KOPT-K1 (cell line): ENCODE data around the gene CENPK.
"Not testable (repeated sequence)": the region's sequence is repeated elsewhere in the genome, so short reads cannot be mapped to it uniquely, and the experiment has no call there.

Experiments used
- H3K27ac ChIP-seq: fragments of 200-600 bp; sonication (generic); 2 replicates; pipeline ENCODE4 v1.5.1; 2016; ENCODE audit warnings: antibody characterized with exemption, mild to moderate bottlenecking, low read depth, low read length; ENCODE audit not compliant: poor library complexity, severe bottlenecking
- H3K36me3 ChIP-seq: fragments of 200-600 bp; sonication (generic); 2 replicates; pipeline ENCODE4 v1.5.1; 2017; ENCODE audit warnings: antibody characterized with exemption, mild to moderate bottlenecking, low read length, moderate library complexity; ENCODE audit not compliant: insufficient read depth
- H3K9me3 ChIP-seq: fragments of 200-600 bp; sonication (generic); 2 replicates; pipeline ENCODE4 v1.5.1; 2017; ENCODE audit warnings: antibody characterized with exemption, low read length, mild to moderate bottlenecking; ENCODE audit not compliant: insufficient read depth, poor library complexity, severe bottlenecking

The CENPK gene

GRCh38 chr5:65544473-65544872, 18.5 kb downstream of the CENPK start:
- Histone ChIP-seq H3K36me3 (peaks cover 99% of the 10 kb centered on the region), H3K27ac (no peak overlapping the region)

DNA sequence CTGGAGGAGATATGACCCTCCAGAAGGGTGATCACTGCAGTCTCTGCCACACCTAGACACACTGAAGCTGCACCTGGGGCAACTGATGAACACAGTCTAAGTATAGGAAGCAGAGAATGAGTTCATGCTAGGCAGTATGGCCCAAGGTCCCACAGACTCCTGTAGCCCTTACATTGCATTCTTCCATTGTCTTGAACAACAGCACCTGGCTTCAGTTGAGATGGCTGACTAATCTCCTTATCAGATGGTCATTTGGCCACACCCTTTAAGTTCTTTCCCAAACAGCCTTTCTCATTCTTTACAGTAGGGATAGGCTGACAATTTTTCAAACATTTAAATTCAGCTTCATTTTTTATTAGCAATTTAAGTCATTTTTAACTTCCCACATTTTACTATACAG, 23.1 kb downstream of the CENPK start:
- Histone ChIP-seq H3K36me3 (peaks cover 96% of the 10 kb centered on the region), H3K9me3 (no peaks in the 10 kb centered on the region), H3K27ac (no peak overlapping the region)

More at GRCh38 chr5:65544473-65544872, 18.5 kb downstream of the CENPK start:
- H3K9me3 ChIP-seq: no peaks in the 10 kb centered on the region

DNA sequence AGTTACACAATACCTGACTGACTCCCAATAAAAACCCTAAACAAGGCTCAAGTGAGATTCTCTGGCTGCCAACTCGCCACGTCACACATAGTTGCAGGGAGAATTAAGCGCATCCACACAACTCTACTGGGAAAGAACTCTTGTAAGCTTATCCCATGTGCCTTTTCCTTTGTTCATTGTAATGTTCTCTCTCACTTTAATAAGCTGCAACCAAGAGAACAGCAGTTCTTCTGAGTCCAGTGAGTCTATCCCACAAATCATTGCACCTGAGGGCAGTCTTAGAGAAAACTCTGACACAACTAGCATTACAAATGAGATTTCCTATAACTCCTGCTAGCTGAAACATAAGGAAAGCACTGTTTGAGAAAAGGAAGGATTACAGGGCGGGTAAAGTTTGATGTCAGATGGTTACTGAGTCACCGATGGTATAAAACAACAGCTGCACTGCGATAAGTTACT, 27.4 kb downstream of the CENPK start:
- Histone ChIP-seq H3K36me3 (peaks cover 64% of the 10 kb centered on the region), H3K9me3 (no peaks in the 10 kb centered on the region), H3K27ac (no peak overlapping the region)

DNA sequence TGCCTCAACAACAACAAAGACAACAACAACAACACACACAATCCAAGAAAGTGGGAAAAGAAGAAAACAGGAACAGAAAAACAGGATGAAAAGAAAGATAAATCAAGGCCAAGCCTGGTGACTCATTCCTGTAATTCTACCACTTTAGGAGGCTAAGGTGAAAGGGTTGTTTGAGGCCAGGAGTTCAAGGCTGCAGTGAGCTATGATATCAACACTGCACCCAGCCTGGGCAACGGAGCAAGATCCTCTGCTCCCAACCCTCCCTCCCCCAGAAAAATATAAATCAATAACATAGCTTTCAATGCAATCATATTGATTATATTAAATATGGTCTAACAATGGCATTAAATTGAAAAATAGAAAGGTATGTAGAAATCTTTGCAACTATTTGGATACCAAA, 32.1 kb downstream of the CENPK start:
- Histone ChIP-seq H3K36me3 (peaks cover 59% of the 10 kb centered on the region), H3K9me3 (no peaks in the 10 kb centered on the region), H3K27ac (no peak overlapping the region)

DNA sequence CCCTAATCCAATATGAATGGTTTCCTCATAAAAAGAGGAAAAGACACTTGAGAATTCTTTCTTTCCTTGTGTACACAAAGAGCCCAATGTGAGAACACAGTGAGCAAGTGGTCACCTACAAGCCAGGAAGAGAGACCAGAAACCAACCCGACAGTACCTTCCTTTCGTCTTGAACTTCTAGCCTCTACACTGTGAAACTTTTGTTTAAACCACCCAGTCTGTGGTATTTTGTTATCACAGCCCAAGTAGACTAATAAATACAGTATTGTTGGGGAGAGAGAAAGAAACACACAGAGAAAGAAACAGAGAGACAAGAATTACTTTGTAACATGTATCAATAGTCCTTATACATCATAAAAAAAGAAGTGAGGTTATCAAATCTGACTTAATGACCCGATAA, 37.2 kb downstream of the CENPK start:
- Histone ChIP-seq H3K9me3 (no peaks in the 10 kb centered on the region), H3K27ac (no peak overlapping the region), H3K36me3 (peaks cover 91% of the 10 kb centered on the region)

DNA sequence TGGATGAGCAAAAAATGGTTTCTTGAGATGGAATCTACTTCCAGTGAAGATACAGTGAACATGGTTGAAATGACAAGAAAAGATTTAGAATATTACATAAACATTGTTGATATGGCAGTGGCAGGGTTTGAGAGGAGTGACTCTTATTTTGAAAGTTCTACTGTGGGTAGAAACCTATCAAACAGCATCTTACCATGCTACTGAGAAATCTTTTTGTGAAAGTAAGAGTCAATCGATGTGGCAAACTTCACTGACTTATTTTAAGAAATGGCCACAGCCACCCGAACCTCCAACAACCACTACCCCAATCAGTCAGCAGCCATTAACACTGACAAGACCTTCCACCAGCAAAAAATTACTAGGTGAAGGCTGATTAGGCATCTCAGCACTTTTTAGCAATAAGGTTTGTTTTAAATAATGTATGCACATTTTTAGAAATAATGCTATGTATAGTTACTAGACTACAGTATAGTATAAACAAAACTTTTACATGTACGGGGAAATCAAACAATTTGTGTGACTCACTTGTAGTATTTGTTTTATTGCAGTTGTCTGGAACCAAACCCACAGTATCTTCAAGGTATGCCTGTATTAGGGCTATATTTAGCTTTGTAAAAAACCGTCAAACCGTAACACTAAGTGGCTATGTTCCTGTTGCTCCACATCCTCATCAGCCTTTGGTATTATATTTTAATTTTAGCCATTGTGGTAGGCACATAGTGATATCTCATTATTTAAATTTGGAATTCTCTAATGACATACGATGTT, 50.6 kb downstream of the CENPK start:
- Histone ChIP-seq H3K9me3 (no peaks in the 10 kb centered on the region), H3K27ac (no peak overlapping the region), H3K36me3 (peaks cover 18% of the 10 kb centered on the region)

DNA sequence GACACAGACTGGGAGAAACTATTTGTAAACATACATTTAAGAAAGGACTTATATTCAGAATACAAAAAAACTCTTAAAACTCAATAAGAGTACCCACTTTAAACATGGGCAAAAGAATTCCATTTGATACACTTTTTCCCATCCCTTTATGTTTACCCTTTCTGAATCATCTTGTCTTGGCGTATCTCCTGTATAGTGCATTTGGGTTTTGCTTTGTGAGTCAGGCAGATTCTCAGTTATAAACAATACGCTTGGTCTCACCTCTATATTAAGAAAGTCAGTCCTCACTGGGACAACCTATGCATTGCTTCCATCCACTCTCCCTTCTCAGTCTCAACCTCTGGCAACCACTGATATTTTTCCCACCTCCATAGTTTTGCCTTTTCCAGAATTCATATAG, 54.0 kb downstream of the CENPK start:
- Histone ChIP-seq H3K27ac (no peak overlapping the region), H3K9me3 (no peaks in the 10 kb centered on the region), H3K36me3 (no peaks in the 10 kb centered on the region; the same call in 1 of the 2 replicates)

DNA sequence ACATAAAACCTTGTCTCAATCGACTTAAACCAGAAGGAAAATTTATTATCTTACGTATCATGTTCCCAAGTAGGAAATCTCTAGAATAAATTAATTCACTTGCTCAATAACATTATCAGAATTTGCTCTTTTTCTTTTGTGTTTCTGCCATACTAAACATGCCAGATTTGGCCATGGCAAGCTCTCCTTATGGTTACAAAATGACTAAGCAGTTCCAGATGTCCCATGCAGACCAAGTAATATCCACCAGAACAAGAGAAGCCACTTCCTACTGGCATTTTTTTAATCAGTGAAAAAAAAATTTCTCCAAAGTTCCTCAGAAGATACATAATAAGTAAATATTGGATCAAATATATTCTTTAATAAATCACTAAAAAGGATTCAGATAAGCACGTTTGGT, 56.0 kb downstream of the CENPK start:
- no peak overlapping the region for H3K27ac ChIP-seq
- no peaks in the 10 kb centered on the region for H3K9me3 ChIP-seq
- H3K36me3 ChIP-seq: peaks cover 7% of the 10 kb centered on the region

GRCh38 chr5:65489119-65489518, 73.8 kb downstream of the CENPK start:
- no peaks in the 10 kb centered on the region for H3K36me3 ChIP-seq
- no peaks in the 10 kb centered on the region for H3K9me3 ChIP-seq
- no peak overlapping the region for H3K27ac ChIP-seq

DNA sequence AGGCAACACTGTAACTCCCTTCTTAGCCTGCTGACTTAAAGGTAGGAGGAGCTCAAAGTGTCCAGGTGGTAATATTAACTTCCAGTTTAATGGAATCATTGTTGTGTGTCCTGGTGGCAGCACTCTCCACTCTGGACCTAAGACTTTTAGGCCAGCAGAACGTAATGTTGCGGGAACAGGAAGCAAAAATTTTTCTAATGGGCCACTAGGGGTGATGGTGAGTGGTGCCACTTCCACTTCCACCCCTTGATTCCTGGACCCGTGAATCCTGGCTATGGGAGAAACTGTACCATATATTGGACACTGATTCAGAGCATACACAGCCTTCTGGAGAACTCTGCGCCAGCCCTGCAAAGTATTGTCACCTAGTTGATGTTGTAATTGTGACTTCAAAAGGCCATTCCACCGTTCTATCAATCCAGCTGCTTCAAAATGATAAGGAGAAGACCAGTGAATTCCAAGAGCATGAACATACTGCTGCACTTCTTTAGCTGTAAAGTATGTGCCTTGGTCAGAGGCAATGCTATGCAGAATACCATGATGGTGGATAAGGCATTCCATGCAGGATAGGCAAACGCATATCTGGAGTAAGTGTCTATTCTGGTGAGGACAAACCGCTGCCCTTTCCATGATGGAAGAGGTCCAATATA, 74.8 kb downstream of the CENPK start:
- H3K36me3 ChIP-seq, H3K9me3 ChIP-seq, H3K27ac ChIP-seq: not testable (repeated sequence)

- H3K27ac ChIP-seq, H3K36me3 ChIP-seq, H3K9me3 ChIP-seq: not testable (repeated sequence)
Observed at GRCh38 chr5:65486803-65487202, 76.2 kb downstream of the CENPK start.

- no peaks in the 10 kb centered on the region for H3K9me3 ChIP-seq
- H3K36me3 ChIP-seq: no peaks in the 10 kb centered on the region
- H3K27ac ChIP-seq: no peak overlapping the region
Observed at GRCh38 chr5:65485405-65485804, 77.6 kb downstream of the CENPK start.

DNA sequence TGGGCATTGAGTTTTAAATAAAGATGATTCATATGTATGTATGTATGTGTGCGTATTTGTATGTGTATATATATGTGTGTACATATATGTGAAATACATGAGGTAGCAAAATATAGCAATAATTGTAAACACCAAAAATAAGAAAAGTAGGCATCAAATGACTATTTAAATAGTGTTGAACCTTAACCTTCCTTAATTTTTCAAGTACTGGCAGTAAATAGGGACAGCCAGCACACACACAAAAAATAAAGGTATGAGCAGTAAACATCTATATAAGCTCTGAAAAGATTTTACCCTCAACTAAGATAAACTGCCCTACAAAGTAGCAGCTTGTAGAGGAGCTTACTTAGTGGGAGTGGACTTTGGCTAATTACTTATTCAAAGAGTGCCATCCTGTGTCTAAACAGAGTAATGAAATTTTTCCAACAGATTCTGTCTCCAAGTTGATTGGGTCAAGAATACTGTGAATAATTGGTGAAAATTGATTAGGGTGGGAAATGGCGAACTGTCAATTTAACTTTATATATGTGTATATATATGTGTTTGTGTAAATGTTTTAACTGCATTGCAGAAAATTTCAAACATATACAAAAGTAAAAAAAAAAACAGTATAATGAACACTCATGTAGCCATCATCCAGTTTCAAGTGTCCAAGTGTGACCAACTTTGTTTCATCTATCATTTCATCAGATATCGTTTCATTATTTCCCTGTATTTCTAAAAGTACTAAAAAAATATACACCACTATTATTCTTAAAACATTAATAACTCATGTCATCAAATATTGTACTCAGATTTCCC, 79.2 kb downstream of the CENPK start:
- no peaks in the 10 kb centered on the region for H3K36me3 ChIP-seq
- H3K9me3 ChIP-seq: no peaks in the 10 kb centered on the region
- peak overlapping the region; percentile 84 for H3K27ac ChIP-seq

- peak overlapping the region; percentile 84 for H3K27ac ChIP-seq
- H3K36me3 ChIP-seq: no peaks in the 10 kb centered on the region
- H3K9me3 ChIP-seq: no peaks in the 10 kb centered on the region
Observed at GRCh38 chr5:65482736-65483545, 80.0 kb downstream of the CENPK start.
